HG03175 (cell line): ENCODE data around the gene ADAM19.

Source experiments
- ATAC-seq: cut with Tn5 transposase; IDR thresholded peaks from one replicate; pipeline ENCODE4 v1.9.1; 2021; ENCODE audit warnings: mild to moderate bottlenecking, moderate library complexity; ENCODE audit not compliant: unreplicated experiment

Gene ADAM19

DNA sequence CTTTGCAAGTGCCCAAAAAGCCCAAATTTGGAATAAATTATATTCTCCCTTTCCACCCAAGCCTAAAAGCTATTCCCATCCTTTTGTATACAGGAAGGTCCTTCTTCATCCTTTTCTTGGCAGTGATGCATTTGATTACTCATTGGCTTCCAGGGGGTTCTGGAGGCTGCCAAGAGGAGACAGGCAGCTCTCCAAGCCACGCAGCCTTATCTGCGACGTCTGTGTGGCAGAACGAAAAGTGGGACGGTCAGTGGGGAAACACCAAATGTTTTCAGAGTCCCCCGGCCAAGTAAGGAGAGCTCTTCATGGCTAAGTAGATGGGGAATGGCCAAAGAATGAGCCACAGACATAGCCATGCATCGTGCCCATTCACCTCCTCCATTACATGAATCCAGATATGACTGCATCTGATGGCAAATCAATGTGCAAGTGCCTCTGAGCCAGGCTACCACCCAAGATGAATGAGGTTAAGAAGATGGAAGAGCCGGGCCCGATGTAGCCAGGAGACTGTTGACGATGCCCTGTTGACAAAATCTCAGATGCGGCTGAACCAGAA is 12.1 kb downstream of the ADAM19 start:
- no peak for ATAC-seq

DNA sequence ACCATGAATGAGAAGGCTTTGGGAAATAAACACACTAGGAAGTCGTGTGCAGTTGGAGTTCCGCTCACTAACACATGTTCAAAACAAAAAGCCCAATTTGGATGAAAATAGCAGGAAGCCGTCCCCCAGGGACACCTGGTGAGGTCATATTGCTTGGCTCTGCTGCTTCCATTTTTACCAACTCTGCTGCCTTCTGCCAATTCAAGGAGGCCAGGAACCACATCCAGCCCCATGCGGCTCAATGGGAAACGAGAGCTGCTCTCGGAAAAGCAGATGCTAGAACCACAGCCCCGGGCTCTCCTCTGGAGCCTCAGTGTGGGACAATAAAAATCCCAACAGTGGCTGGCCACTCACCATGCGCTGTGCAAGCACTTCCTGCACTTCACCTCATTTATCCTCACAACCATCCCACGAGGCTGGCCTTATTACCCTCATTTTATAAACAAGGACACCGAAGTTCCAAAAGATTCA is 13.4 kb downstream of the ADAM19 start:
- no peak for ATAC-seq

DNA sequence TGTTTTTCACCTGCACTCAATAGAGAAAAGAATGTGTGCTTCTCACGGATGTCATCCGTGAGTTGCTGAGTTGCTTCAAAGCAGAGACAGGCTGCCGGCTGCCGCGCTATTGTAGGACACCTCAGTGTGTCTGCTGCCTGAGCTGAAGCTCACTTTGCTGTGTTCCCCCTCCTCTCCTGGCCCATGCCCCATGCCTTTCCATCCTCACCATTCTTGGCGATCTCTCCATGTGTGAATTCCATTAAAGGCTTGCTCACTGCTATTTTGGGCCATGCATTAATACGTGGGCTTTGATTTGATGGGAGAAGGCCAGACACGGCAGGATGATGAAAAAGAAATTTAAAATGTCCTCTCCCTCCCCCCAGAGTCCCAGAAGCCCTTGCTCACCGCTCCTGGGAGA is 14.5 kb downstream of the ADAM19 start:
- no peak for ATAC-seq

DNA sequence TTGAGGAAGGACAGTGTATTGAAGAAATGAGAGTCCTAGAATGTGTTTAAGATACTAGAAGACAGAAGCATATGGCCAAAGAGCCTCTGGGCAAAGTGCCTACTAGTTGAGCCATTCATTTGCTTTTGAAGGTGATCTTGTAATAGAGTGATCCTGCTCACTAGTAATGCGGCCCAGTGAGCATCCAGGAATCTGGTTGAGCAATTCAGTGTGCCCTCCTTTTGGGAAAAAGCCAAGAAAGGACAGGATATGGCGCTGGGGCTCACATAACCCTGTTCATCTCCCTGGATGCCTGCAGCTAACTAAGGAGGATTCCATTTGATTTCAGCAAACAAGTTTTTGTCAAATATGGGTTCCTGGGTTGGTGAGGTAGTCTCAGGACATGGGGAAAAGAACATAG is 16.3 kb downstream of the ADAM19 start:
- no peak for ATAC-seq

DNA sequence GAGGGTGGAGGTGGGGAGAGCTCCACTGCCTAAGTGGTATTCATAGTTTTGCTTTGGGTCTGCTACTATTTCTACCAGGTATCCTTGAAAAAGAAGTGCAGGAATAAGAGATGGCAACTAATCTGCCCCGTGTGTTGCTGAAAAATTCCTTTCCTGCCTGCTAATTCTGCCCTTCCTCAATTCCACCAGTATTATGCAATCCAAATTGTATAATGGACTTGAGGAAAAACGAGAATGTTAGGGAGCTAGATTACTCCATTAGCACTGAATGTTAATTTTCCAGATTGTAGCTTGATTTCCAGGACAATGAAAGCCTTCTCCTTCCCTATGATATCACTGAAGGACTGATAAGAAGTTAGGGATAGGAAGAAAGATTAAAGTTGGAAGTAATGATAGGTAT is 16.9 kb downstream of the ADAM19 start:
- ATAC-seq, result no peak

DNA sequence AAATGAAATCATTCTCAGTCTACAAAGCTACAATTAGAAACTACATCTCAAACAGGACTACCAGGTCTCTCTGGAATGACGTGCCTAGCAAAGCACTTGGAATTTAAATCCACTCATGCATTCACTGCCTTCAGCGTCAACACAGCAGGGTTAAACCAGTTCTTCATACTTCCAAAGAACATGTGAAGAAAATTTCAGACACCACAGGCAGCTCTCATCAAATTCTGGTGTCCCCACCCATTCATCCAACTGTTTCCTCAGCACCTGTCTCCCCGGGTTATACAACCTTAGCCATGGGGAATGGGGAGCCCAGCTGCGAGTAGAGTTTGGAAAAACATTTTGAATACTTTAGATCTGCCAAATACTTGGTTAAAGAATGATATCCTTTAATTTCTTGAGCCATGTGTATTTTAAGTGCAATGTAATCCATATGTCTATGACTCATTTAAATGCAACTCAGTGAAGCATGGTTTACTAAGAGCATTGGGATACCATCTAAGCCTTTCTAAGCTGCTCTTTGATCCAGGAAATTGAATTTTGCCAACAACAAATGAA is 17.5 kb downstream of the ADAM19 start:
- no peak for ATAC-seq

DNA sequence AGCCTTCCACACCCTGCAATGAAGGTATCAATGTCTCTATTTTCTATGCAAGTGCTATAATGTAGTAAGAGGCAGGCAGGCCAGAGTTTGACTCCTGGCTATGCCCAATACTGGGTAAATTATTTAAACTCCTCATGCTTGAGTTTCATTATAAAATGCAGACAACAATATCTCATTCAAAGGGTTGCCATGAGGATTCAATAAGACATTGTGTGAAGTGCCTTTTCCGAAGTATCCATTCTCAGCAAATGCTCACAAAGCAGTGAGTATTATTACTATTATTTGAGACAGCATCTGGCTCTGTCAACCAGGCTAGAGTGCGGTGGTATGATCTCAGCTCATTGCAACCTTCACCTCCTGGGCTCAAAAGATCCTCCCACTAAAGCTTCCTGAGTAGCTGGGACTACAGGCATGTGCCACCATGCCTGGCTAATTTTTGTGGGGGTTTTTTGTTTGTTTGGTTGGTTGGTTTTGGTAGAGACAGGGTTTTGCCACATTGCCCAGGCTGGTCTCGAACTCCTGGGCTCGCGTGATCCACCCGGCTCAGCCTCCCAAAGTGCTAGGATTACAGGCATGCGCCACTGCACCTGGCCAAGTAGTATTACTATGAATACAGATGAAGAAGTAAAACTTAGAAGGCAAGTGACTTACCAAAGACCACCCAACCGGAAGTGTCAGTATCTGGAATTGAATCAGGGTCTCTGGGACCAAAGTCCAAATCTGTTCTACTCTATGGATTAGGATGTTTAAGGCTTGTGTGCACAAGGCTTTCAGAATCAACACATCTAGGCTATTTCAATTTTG is 18.8 kb downstream of the ADAM19 start:
- ATAC-seq, result no peak

DNA sequence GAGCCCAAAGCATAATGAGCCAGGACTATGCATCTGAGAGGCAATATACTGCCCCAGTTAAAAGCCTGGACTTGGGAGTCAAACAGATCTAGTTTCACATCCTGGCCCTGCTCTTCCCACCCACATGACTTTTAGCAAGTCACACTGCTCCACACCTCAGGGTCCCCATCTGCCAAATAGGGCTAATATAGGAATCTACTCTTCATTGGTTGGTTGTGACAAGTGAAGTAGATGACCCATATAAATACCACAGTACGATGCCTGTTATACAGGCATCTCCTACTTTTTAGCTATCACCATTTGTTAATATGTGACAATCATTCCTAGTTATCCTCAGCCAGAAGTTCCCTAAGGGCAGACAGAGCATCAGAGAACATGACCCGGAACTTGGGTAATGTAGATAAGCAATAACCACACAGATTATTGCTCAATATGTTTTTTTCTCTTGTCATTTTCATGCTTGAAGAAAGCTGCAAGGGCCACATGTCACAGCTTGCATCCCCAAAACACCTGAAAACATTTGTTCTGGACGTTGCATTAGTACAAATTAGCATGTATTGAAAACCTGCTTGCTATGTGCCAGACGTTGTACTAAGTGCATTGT is 20.4 kb downstream of the ADAM19 start:
- ATAC-seq, result no peak

DNA sequence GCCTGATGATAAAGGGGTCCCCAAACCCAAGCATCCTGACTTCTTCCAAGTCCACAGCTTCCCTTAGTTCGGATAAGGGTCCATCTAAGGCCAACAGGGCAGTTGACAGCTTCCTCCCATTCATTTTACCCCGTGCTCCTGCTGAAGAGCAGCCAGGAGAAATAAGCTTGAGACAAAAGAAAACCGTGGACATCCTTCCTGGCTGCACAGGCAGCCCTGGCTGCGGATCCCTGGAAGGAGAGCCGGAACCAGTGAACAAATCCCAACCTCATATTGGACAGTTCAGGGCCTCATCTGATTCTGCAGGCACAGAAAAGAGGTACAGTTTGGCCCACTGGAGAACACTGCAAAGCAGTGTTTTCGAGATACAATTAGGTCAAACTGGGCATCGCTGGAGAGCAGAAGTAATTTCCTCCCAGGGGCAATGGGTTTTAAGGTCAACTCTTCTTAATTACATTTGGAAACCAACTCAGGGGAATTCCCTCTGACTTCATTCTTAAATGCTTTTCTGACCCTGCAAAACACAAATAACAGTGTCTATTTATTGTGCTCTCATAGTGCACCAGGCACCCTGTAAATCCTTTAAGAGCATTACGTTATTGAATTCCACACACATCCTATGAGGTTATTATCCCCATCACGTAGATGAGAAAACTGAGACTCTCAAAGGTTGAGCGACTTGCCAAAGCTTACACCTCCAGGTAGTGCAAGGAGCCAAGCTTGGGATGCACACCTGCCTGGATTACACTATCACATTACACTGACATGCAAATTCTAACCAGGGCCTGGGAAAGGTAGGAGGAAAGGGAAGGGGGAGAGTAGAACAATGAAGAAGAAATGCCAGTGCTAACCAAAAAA is 21.2 kb downstream of the ADAM19 start:
- ATAC-seq, result no peak

DNA sequence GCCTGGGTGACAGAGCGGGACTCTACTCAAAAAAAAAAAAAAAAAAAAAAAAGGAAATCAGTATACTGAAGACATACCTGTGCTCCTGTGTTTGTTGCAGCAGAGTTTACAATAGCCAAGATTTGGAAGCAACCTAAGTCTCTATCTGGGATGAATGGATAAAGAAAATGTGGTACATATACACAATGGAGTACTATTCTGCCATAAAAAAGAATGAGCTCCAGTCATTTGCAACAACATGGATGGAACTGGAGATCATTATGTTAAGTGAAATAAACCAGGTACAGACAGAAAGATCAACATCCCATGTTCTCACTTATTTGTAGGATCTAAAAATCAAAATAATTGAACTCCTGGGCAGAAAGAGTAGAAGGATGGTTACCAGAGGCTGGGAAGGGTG is 22.9 kb downstream of the ADAM19 start:
- no peak for ATAC-seq

DNA sequence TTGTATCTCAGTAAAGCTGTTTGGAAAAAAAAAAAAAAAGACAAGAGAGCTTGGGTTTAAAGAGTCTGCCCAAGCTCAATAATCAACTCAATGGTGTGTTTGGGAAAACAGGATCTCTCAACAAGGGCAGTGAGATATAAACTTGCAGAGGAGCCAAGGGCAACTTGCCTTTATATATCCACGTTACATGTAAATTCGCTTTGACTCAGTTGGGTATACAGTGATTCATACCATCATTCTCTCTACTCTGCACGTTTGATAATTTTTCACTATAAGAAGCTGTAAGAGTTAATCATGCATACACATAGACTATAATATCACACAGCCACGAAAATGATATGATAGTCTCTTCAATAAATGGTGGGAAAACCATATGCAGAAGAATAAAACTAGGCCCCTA is 24.9 kb downstream of the ADAM19 start:
- no peak for ATAC-seq

DNA sequence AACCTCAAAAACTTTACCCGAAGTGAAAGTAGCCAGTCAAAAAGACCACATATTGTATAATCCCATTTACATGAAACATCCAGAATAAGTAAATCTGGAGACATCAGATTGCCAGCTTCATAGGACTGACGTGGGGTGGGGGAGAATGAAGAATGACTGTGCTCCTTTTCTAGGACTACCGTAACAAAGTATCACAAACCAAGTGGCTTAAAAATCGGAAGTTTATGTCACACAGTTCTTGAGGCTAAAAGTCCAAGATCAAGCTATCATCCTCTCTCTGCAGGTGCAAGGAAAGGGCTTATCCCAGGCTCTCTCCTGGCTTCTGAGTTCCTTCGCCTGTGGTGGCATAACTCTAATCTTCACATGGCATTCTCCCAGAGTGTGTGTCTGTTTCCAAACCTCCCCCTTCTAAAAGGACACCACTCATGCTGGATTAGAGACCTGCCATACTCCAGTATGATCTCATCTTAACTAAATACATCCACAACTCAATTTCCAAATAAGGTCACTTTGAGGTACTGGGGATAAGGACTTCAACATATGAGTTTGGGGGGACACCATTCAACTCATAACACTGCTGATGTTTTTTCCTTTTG is 25.5 kb downstream of the ADAM19 start:
- ATAC-seq, result no peak

DNA sequence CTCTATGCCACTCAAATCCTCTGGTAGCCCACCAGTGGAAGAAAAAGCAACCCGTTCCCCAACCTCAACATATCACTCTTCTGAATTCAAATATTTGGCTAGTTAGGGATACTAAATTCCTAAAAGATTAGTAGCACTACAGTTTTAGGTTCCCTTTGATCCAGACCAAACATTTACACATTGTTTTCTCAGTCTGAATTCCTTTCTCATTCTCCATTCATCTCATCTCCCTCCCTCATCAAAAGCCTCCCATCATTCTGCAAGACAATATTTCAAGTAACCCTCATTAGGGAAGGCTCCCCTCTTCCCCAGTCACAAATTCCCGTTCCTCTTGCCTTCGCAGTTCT is 26.3 kb downstream of the ADAM19 start:
- ATAC-seq, result no peak

DNA sequence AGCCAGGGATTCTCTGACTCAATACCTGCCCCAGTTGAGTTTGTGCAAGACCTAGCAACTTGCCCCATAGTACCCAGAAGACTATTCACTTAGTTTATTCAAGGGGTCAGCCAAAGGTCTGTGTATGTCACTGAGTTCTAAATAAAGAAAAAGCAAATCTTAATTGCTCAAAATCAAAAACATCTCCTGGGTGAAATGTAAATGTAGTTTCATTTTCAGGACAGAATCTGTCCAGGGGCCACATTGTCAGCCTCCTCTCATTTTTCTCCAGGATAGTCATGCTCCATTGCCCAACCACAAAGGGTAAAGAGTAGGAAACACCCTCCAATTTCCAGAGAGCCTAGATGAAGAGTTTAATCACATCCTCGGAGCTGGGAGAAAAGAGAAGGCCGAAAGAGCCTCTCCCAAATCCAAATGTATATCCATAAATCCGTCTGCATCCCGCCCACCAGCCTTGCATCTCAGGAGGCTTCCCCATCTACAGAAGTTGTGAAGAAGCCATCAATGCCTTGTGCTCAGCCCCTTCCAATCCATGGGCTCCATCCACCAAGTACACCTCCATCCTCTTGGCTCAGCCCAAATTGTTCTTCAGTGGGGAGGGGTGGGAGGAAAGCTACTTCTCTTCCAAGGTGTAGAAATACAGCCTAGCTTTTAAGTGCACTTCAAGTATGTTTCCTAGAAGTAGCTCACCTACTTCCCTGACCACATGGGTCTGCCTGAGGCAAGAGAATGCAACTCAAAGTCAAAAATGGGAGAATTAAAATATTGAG is 26.9 kb downstream of the ADAM19 start:
- ATAC-seq, result no peak

DNA sequence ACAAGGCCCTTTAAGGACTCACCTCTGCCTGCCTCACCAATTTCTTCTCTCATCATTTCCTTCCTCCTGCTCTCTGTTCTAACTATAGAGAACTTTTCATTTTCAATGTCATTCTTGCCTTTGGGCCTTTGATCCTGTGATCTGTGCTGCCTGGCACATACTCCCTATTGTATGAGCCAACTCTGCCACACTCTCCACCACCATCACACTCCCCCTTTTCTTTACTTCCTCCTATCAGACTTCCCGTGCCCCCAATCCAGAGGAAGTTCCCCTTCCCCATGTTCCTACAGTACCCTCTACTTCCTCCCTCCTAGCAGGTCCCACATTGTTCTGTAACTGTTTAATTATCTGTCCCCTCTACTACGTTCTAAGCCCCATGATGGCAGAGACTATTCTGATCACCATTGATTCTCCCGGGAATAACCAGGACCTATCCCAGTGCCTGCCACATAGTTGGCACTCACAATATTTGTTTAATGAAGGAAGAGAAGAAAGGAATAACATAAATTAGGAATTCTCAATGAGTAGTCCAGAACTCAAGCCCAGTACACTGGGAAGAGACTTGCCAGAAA is 27.5 kb downstream of the ADAM19 start:
- no peak for ATAC-seq

DNA sequence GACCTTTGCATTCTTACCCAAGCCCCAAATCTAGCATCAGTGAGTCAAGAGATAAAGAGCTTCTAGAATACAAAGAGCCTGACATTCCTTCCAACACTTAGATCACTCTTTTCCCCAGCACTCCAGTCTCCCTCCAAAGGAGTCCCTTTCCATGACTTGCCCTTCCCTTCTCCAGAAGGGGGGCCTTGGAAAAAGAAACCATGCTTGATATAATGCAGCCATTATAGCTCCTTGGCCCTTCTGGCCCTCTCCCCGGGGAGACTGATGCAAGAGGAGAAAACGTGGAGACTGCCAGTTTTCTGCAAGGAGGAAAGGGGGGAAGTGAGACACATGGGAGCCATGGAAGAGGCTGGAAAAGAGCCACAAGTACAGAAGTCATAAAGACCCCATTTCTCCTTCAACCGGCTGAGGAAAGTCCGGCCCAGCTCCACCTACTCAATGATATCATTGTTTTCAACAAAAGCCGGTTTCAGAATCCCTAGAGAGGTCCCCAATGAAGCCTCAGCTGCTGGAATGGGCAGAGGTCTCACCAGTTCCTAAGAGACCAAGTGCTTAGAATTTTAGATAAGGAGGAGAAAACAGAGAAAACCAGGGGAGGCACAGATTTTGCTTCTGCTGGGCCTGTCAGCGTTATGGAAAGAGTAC is 29.0 kb downstream of the ADAM19 start:
- ATAC-seq, result no peak

DNA sequence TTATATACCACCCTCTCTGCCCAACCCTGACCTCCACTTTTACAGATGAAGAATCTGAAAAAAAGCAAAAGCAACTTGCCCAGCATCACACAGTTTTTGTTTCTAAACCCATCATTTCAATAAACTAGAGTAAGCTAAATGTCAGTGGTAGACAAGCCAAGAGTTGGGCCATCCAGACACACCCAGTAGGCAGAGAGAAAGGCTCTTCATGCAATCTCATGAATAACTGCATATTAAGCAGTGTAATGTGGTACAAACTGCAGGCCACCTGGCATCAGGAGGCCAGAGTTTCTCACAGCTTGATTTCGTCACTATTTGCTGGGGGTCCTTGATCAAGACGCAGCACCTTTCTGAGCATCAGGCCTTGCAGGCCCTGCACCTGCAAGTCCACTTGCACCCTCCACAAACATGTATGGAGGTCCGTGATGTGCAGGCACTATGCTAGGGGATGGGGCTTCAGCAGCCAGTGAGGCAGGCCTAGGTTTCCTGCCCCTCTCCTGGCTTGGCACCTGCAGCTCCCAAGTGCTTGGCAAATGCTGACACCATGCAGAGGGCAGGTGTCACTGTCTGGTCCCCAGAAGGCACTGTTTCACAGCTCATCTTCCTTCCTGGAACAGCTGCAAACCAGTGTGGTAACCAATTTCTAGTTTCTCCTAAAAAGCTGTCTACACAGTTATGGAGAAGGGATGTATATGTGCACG is 29.8 kb downstream of the ADAM19 start:
- ATAC-seq, result no peak

DNA sequence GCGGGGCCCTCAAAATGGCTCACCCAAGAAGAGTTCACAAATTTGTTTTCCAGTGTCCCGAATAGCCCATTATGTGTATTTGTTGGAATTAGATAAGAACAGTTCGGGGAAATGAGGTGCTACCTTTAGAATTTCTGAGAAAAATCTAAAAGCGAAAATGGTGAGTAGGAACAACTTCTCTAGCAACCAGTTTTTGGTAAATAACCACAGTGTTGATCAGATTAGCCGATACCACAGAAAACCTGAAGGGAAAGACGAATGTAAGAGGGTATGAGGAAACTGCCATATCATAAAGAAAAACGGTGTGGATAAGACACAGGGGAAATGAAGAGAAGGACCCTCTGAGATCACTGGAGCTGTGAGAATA is 31.0 kb downstream of the ADAM19 start:
- ATAC-seq, result no peak
